Osteoblast (primary cell): ENCODE results near the gene SBK3. TPM values are rescaled to one million over a fixed set of nuclear protein-coding genes. Genes with fewer than 3 reads are reported as not detected.
A peak's percentile ranks its signal among the peaks of the same experiment; 100 is the strongest.
"Not testable (repeated sequence)": the region's sequence is repeated elsewhere in the genome, so short reads cannot be mapped to it uniquely, and the experiment has no call there.

ENCODE experiments used
- DNase-seq: peaks from one replicate; pipeline ENCODE4 v3.0.0; 2011; ENCODE audit warnings: low spot score, mixed read lengths; ENCODE audit not compliant: insufficient read length; ENCODE audit errors: missing footprints
- H2AFZ ChIP-seq: 2 replicates; pipeline ENCODE4 v1.6.0; 2011; ENCODE audit warnings: mild to moderate bottlenecking, low read length
- H3K27ac ChIP-seq: 2 replicates; pipeline ENCODE4 v1.5.1; 2011; ENCODE audit warnings: mild to moderate bottlenecking, low read depth, low read length, moderate library complexity
- H3K27me3 ChIP-seq: 2 replicates; pipeline ENCODE4 v1.6.0; 2012; ENCODE audit warnings: mild to moderate bottlenecking, control low read depth, inconsistent platforms, low read length, moderate library complexity; ENCODE audit not compliant: insufficient read depth
- H3K36me3 ChIP-seq: 2 replicates; pipeline ENCODE4 v1.5.1; 2011; ENCODE audit warnings: mild to moderate bottlenecking, low read length, control low read depth, moderate library complexity; ENCODE audit not compliant: insufficient read depth
- H3K4me1 ChIP-seq: 2 replicates; pipeline ENCODE4 v1.5.1; 2011; ENCODE audit warnings: mild to moderate bottlenecking, low read length, control low read depth, moderate library complexity; ENCODE audit not compliant: insufficient read depth
- H3K4me2 ChIP-seq: 2 replicates; pipeline ENCODE4 v1.6.0; 2011; ENCODE audit warnings: mild to moderate bottlenecking, low read length; ENCODE audit not compliant: insufficient read depth
- H3K4me3 ChIP-seq: fragments of 200-600 bp; sonication (generic); 3 replicates; pipeline ENCODE4 v1.5.1; 2012; ENCODE audit warnings: mild to moderate bottlenecking, low read length, inconsistent platforms; ENCODE audit not compliant: insufficient read depth
- H3K79me2 ChIP-seq: 2 replicates; pipeline ENCODE4 v1.6.0; 2012; ENCODE audit warnings: mild to moderate bottlenecking, low read length, control low read depth, inconsistent platforms; ENCODE audit not compliant: insufficient read depth
- H3K9me3 ChIP-seq: 2 replicates; pipeline ENCODE4 v1.5.1; 2011; ENCODE audit warnings: low read depth, low read length, control low read depth
- H4K20me1 ChIP-seq: 2 replicates; pipeline ENCODE4 v1.6.0; 2012; ENCODE audit warnings: mild to moderate bottlenecking, low read length, control low read depth; ENCODE audit not compliant: insufficient read depth
- total RNA-seq: library from RNA; depleted of rRNA; stranded (reverse); fragments of >200 nt; gene quantifications from 2 replicates; pipeline ENCODE4 v1.2.3, GENCODE V29; 2012
- TF ChIP-seq, protein P1 (sequence below): IDR thresholded peaks from 2 replicates; pipeline ENCODE4 v1.5.1; 2011; ENCODE audit warnings: mild to moderate bottlenecking, low read depth, low read length, moderate library complexity; ENCODE audit errors: extremely low read depth

The SBK3 gene
- total RNA-seq, 1 donor = not detected

DNA sequence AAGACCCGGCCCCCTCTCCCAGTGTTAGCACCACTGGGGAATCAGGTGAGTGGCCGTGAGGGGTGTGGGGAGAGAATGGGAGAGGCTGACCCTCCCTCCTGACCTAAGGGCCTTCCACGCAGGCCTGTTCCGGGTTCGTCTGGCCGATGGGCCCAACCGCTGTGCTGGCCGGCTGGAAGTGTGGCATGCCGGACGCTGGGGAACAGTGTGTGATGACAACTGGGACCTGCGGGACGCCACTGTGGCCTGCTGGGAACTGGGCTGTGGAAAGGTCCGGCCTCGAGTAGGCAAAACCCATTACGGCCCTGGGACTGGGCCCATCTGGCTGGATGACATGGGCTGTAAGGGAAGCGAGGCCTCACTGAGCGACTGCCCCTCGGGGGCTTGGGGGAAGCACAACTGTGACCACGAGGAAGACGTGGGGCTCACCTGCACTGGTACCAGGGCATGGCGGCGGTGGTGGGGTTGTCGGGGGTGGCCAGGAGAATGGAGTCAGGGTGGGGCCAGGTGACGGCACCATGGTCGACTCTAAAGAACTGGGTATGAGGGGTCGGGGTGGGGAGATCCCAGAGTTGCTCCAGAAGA lies 44.9 kb downstream of the SBK3 start:
- H3K27me3 ChIP-seq = no peaks in the 10 kb centered on the region
- peaks cover 4% of the 10 kb centered on the region for H3K79me2 ChIP-seq
- no peaks in the 10 kb centered on the region for H4K20me1 ChIP-seq
- H2AFZ ChIP-seq = no peak overlapping the region
- no peak overlapping the region for H3K27ac ChIP-seq
- H3K36me3 ChIP-seq = peaks cover 60% of the 10 kb centered on the region
- H3K4me2 ChIP-seq = no peak overlapping the region
- H3K9me3 ChIP-seq = no peaks in the 10 kb centered on the region
- TF ChIP-seq, protein P1, sequence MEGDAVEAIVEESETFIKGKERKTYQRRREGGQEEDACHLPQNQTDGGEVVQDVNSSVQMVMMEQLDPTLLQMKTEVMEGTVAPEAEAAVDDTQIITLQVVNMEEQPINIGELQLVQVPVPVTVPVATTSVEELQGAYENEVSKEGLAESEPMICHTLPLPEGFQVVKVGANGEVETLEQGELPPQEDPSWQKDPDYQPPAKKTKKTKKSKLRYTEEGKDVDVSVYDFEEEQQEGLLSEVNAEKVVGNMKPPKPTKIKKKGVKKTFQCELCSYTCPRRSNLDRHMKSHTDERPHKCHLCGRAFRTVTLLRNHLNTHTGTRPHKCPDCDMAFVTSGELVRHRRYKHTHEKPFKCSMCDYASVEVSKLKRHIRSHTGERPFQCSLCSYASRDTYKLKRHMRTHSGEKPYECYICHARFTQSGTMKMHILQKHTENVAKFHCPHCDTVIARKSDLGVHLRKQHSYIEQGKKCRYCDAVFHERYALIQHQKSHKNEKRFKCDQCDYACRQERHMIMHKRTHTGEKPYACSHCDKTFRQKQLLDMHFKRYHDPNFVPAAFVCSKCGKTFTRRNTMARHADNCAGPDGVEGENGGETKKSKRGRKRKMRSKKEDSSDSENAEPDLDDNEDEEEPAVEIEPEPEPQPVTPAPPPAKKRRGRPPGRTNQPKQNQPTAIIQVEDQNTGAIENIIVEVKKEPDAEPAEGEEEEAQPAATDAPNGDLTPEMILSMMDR = no peak
- DNase-seq = peak; percentile 59
- H3K4me1 ChIP-seq = peaks cover 2% of the 10 kb centered on the region
- H3K4me3 ChIP-seq = no peak overlapping the region

DNA sequence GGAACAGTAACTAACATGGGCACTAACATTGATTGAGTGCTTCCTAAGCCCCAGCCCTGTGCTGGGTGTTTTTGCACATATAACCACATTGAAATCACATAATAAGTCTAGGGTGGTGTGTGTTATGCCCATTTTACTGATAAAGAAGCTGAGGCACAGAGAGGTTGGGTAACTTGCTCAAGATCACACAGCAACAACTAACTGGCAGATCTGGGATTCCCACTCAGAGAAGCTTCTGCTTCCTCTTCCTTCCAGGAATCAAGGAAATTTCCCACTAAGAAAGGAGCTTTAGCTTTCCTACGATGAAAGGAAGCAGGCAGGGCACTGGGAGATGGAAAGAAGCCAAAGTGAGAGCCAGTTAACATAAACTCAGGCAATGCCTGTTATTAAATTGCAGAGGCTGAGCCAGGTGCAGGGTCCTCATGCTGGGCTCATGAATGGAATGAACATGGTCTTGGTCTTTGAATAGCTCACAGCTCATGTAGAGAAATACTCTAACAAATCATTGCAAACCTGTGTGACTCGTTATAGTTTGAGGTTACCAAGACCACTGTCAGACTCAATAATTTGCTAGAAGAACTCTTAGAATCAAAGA lies 47.0 kb downstream of the SBK3 start:
- Histone ChIP-seq H3K4me1 (peaks cover 18% of the 10 kb centered on the region), H3K79me2 (peaks cover 7% of the 10 kb centered on the region)

GRCh38 chr19:55497763-55498162 lies 47.6 kb downstream of the SBK3 start:
- no peak overlapping the region for H3K4me3 ChIP-seq
- peak; percentile 9 for DNase-seq
- H3K36me3 ChIP-seq = peaks cover 57% of the 10 kb centered on the region
- no peaks in the 10 kb centered on the region for H4K20me1 ChIP-seq
- no peak overlapping the region for H2AFZ ChIP-seq
- no peak overlapping the region for H3K4me2 ChIP-seq
- no peaks in the 10 kb centered on the region for H3K9me3 ChIP-seq
- no peaks in the 10 kb centered on the region for H3K27me3 ChIP-seq
- no peak overlapping the region for H3K27ac ChIP-seq
- peaks cover 7% of the 10 kb centered on the region for H3K79me2 ChIP-seq
- peaks cover 24% of the 10 kb centered on the region for H3K4me1 ChIP-seq
- TF ChIP-seq, protein P1 = no peak

More for the DNA sequence above, 47.0 kb downstream of the SBK3 start:
- DNase-seq = peak; percentile 35
- TF ChIP-seq, protein P1 = no peak
- Histone ChIP-seq H3K4me3 (no peak overlapping the region), H3K27me3 (no peaks in the 10 kb centered on the region), H3K36me3 (peaks cover 57% of the 10 kb centered on the region), H3K4me2 (no peak overlapping the region), H2AFZ (no peak overlapping the region), H4K20me1 (no peaks in the 10 kb centered on the region), H3K9me3 (no peaks in the 10 kb centered on the region), H3K27ac (no peak overlapping the region)

DNA sequence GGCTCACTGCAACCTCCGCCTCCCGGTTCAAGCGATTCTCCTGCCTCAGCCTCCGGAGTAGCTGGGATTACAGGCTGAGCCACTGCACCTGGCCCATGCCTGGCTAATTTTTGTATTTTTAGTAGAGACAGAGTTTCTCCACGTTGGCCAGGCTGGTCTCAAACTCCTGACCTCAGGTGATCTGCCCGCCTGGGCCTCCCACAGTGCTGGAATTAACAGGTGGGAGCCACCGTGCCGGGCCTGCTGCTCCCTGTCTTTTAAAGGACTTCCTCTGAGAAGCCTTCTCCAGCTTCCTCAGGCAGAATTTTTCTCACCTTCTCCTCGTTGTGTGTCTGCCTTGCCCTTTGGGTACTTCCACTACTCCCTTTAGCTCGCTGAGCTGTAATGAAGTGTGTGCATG lies 48.5 kb downstream of the SBK3 start:
- H3K4me2 ChIP-seq, H2AFZ ChIP-seq, H3K27ac ChIP-seq, H3K27me3 ChIP-seq, H4K20me1 ChIP-seq, H3K79me2 ChIP-seq, DNase-seq, H3K9me3 ChIP-seq, H3K4me3 ChIP-seq: not testable (repeated sequence)
- Histone ChIP-seq H3K4me1 (peaks cover 25% of the 10 kb centered on the region), H3K36me3 (peaks cover 52% of the 10 kb centered on the region)
